H1 (cell line): Measurements from ENCODE around the gene PCCA. TPM values are rescaled to one million over a fixed set of nuclear protein-coding genes. Genes with fewer than 3 reads are reported as not detected.

Experiments
- CHD2 ChIP-seq: IDR thresholded peaks from 2 replicates; pipeline ENCODE4 v1.6.1; 2012; ENCODE audit warnings: low read length, improper control_type of control experiment
- SUZ12 ChIP-seq: fragments of 200-600 bp; sonication (generic); IDR thresholded peaks from 2 replicates; pipeline ENCODE4 v1.6.1; 2012; ENCODE audit warnings: mild to moderate bottlenecking, inconsistent platforms, low read length, moderate library complexity, mixed read lengths
- polyA plus RNA-seq, 7 experiments: library from polyadenylated mRNA; depleted of rRNA in 3 of 7; stranded (reverse) in 5 of 7; unstranded in 2 of 7; fragments of >200 nt in 5 of 7; fragments of 200-250 nt in 2 of 7; gene quantifications; 1 replicate in 5 of 7; 2 replicates in 1 of 7; 4 replicates in 1 of 7; pipeline versions ENCODE4 v1.2.1 to v1.2.3, GENCODE V29; 2011 to 2013; ENCODE audit warnings: missing spikeins in 2 of 7, mixed read lengths in 2 of 7
- total RNA-seq: library from RNA; stranded (reverse); fragmentation: NEBNext Ultra II Directional; extraction: Animal tissue kit (Norgen Biotek cat#: 25700); gene quantifications from 2 replicates; pipeline ENCODE4 v1.2.1, GENCODE V29; 2021
- TF ChIP-seq, protein P1 (sequence below): fragments of 300-600 bp; sonication (generic); IDR thresholded peaks from 2 replicates; pipeline ENCODE4 v1.7.1; 2012; ENCODE audit warnings: low read length, moderate library complexity, mild to moderate bottlenecking, inconsistent platforms; ENCODE audit not compliant: insufficient replicate concordance

The PCCA gene
- total and polyA plus RNA-seq, 2 of the 8 experiments (the other 6 are each of a cell fraction or from before 2014, with no cell fraction given), result 18.4 to 49.8 TPM

DNA sequence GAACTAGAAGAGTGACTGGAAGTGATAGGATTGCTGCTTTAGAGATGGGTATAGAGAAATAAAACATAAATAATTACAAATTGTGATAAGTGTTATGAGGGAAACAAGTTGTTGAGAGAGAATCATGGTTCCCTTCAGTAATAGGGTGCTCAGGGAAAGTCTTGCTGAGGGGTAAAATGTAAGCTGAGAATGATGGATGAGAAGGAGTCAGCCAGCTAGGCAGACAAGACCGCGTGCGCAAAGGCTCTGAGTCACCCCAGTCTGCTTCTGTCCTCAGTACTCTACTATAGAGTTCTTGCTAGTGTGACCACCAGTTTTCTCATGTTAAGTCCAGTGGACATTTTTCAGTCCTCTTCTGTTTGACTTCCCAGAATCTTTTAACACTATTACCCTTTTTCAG lies 39.5 kb downstream of the PCCA start (continued):
- TF ChIP-seq, protein P1, sequence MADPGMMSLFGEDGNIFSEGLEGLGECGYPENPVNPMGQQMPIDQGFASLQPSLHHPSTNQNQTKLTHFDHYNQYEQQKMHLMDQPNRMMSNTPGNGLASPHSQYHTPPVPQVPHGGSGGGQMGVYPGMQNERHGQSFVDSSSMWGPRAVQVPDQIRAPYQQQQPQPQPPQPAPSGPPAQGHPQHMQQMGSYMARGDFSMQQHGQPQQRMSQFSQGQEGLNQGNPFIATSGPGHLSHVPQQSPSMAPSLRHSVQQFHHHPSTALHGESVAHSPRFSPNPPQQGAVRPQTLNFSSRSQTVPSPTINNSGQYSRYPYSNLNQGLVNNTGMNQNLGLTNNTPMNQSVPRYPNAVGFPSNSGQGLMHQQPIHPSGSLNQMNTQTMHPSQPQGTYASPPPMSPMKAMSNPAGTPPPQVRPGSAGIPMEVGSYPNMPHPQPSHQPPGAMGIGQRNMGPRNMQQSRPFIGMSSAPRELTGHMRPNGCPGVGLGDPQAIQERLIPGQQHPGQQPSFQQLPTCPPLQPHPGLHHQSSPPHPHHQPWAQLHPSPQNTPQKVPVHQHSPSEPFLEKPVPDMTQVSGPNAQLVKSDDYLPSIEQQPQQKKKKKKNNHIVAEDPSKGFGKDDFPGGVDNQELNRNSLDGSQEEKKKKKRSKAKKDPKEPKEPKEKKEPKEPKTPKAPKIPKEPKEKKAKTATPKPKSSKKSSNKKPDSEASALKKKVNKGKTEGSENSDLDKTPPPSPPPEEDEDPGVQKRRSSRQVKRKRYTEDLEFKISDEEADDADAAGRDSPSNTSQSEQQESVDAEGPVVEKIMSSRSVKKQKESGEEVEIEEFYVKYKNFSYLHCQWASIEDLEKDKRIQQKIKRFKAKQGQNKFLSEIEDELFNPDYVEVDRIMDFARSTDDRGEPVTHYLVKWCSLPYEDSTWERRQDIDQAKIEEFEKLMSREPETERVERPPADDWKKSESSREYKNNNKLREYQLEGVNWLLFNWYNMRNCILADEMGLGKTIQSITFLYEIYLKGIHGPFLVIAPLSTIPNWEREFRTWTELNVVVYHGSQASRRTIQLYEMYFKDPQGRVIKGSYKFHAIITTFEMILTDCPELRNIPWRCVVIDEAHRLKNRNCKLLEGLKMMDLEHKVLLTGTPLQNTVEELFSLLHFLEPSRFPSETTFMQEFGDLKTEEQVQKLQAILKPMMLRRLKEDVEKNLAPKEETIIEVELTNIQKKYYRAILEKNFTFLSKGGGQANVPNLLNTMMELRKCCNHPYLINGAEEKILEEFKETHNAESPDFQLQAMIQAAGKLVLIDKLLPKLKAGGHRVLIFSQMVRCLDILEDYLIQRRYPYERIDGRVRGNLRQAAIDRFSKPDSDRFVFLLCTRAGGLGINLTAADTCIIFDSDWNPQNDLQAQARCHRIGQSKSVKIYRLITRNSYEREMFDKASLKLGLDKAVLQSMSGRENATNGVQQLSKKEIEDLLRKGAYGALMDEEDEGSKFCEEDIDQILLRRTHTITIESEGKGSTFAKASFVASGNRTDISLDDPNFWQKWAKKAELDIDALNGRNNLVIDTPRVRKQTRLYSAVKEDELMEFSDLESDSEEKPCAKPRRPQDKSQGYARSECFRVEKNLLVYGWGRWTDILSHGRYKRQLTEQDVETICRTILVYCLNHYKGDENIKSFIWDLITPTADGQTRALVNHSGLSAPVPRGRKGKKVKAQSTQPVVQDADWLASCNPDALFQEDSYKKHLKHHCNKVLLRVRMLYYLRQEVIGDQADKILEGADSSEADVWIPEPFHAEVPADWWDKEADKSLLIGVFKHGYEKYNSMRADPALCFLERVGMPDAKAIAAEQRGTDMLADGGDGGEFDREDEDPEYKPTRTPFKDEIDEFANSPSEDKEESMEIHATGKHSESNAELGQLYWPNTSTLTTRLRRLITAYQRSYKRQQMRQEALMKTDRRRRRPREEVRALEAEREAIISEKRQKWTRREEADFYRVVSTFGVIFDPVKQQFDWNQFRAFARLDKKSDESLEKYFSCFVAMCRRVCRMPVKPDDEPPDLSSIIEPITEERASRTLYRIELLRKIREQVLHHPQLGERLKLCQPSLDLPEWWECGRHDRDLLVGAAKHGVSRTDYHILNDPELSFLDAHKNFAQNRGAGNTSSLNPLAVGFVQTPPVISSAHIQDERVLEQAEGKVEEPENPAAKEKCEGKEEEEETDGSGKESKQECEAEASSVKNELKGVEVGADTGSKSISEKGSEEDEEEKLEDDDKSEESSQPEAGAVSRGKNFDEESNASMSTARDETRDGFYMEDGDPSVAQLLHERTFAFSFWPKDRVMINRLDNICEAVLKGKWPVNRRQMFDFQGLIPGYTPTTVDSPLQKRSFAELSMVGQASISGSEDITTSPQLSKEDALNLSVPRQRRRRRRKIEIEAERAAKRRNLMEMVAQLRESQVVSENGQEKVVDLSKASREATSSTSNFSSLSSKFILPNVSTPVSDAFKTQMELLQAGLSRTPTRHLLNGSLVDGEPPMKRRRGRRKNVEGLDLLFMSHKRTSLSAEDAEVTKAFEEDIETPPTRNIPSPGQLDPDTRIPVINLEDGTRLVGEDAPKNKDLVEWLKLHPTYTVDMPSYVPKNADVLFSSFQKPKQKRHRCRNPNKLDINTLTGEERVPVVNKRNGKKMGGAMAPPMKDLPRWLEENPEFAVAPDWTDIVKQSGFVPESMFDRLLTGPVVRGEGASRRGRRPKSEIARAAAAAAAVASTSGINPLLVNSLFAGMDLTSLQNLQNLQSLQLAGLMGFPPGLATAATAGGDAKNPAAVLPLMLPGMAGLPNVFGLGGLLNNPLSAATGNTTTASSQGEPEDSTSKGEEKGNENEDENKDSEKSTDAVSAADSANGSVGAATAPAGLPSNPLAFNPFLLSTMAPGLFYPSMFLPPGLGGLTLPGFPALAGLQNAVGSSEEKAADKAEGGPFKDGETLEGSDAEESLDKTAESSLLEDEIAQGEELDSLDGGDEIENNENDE, result no peak
- TF ChIP-seq SUZ12, result no peak
- TF ChIP-seq CHD2, result no peak
- TF ChIP-seq, all 59 proteins: peak for 0
